ENCODE results near the gene PDE4A. TPM values are rescaled to one million over a fixed set of nuclear protein-coding genes. Genes with fewer than 3 reads are reported as not detected.

PDE4A gene
- total and polyA plus RNA-seq, 2 of the 8 experiments (the other 6 are each of a cell fraction or from before 2014, with no cell fraction given) = 2.0 to 4.4 TPM

DNA sequence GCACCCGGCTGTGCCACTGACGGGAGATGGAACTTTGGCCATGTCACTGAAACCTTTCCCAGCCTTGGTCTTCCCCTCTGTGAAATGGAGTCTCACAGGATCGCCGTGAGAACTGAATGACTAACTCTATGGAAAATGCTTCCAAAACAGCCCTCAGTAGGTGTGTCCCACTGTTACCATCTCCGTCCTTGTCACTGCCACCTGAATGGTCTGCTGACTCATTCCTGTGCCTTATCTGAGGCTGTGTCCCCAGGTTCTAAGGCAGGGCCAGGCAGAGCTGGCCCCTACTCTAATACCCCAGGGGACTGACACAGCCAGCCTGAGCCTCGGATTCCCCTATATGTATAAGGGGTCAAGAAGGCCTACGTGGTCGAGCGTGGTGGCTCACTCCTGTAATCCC is 21.5 kb upstream of the PDE4A start:
- H3K14ac ChIP-seq (ENCODE audit: insufficient read length) = no peak overlapping the region
- FAIRE-seq (no peak), DNase-seq (ENCODE audit: low read depth in 1 of 2, low spot score in 2 of 2) (no peak)
- ChIA-PET POLR2A (ENCODE audit: partially characterized antibody) (interaction anchor here (0.9 to 2.0 kb wide), 3 partner anchors 10 to 17 kb away, joined by 3 to 5 read pairs (median 4); no protein-coding TSS in a partner anchor), CTCF (ENCODE audit: partially characterized antibody) (interaction anchor here (0.8 to 10.5 kb wide), 2 partner anchors 16 to 129 kb away, joined by 3 to 172 read pairs; no protein-coding TSS in a partner anchor)
- peaks cover 10% of the 10 kb centered on the region for H3K79me1 ChIP-seq (ENCODE audit: low read depth, low read length)
- H3K27me3 ChIP-seq (replicated peaks in 1 of 4; ENCODE audit: control insufficient read depth in 3 of 4, extremely low read depth in 1 of 4, insufficient read depth in 3 of 4, low read length in 3 of 4) = no peaks in the 10 kb centered on the region
- no peak overlapping the region for H2BK5ac ChIP-seq (ENCODE audit: low read depth, low read length)
- no peak overlapping the region for H2BK15ac ChIP-seq (ENCODE audit: low read length)
- H3K4me3 ChIP-seq (ENCODE audit: extremely low read depth in 1 of 4, insufficient read depth in 2 of 4, low read depth in 3 of 4, low read length in 4 of 4) = no peak overlapping the region
- no peak overlapping the region for H3K18ac ChIP-seq (ENCODE audit: extremely low read depth, low read length)
- H3K4ac ChIP-seq (replicated peaks; ENCODE audit: insufficient read length, low read depth, low read length) = no peak overlapping the region
- no peak overlapping the region for H3K56ac ChIP-seq (replicated peaks; ENCODE audit: insufficient read length, low read depth, low read length)
- no peak overlapping the region for H2BK20ac ChIP-seq (ENCODE audit: low read length)
- peaks cover 17 to 59% of the 10 kb centered on the region in 2 experiments for H3K79me2 ChIP-seq (ENCODE audit: control insufficient read depth in 1 of 2, insufficient read depth in 2 of 2, low read length in 2 of 2)
- H3K9ac ChIP-seq (replicated peaks in 1 of 4; ENCODE audit: extremely low read depth in 1 of 4, low read depth in 3 of 4, low read length in 3 of 4) = no peak overlapping the region
- no peak overlapping the region for H2AK5ac ChIP-seq (ENCODE audit: low read depth, low read length)
- H3K36me3 ChIP-seq (ENCODE audit: control insufficient read depth in 2 of 4, insufficient read depth in 4 of 4, low read length in 3 of 4) = peaks cover 0 to 22% (median 10%) of the 10 kb centered on the region in 4 experiments; a peak in 6 of 8 replicates
- H4K20me1 ChIP-seq (replicated peaks in 1 of 2; ENCODE audit: control insufficient read depth in 1 of 2, insufficient read depth in 2 of 2, low read length in 2 of 2) = peaks cover 9 to 35% of the 10 kb centered on the region in 2 experiments
- H3K23ac ChIP-seq (ENCODE audit: insufficient read length) = no peak overlapping the region
- no peak overlapping the region for H3K27ac ChIP-seq (ENCODE audit: low read depth, low read length)
- no peak overlapping the region for H2BK120ac ChIP-seq (replicated peaks; ENCODE audit: low read depth, low read length)
- H4K8ac ChIP-seq (ENCODE audit: extremely low read depth, insufficient read depth, low read length) = no peak overlapping the region
- 92% methylated on average over 9 of the region's 9 CpGs; no CpG with 5 or more reads in 1 of the 2 experiments for WGBS, 2 experiments (ENCODE audit: extremely low coverage in 1 of 2, insufficient coverage in 1 of 2, insufficient read length in 1 of 2, insufficient replicate concordance in 2 of 2, low coverage in 1 of 2, low lambda C conversion rate in 2 of 2, missing lambda C conversion rate in 1 of 2)
- no peak overlapping the region for H2BK12ac ChIP-seq (ENCODE audit: low read depth, low read length)
- no peak overlapping the region for H3K4me2 ChIP-seq (ENCODE audit: insufficient read depth in 1 of 2, low read depth in 2 of 2, low read length in 2 of 2)
- no peak overlapping the region for H4K5ac ChIP-seq (ENCODE audit: insufficient read length, low read depth, low read length)
- peaks cover 0 to under 1% (median under 1%) of the 10 kb centered on the region in 4 experiments; a peak in 2 of 7 replicates for H3K4me1 ChIP-seq (replicated peaks in 1 of 4; ENCODE audit: control insufficient read depth in 3 of 4, insufficient read depth in 4 of 4, low read length in 3 of 4)
- H3K9me3 ChIP-seq (ENCODE audit: insufficient read depth in 2 of 2, low read depth in 1 of 2, low read length in 1 of 2) = no peaks in the 10 kb centered on the region
- no peak overlapping the region for H2AFZ ChIP-seq (ENCODE audit: low read length)
- H3K23me2 ChIP-seq (ENCODE audit: low read depth, low read length) = peaks cover 9% of the 10 kb centered on the region; the same call in 1 of the 2 replicates
- no peak overlapping the region for H4K91ac ChIP-seq (replicated peaks; ENCODE audit: insufficient read length, low read length)
- no peak for TF ChIP-seq SIX5 (IDR thresholded peaks at IDR 0.05; ENCODE audit: low read depth, low read length)
- TF ChIP-seq ZNF274 (IDR thresholded peaks at IDR 0.05; ENCODE audit: borderline replicate concordance, extremely low read depth, low read length) = no peak
- no peak for TF ChIP-seq TAF1 (IDR thresholded peaks at IDR 0.05; ENCODE audit: low read depth, low read length)
- TF ChIP-seq POLR2AphosphoS5 (IDR thresholded peaks at IDR 0.05; ENCODE audit: low read depth, low read length) = no peak
- TF ChIP-seq POU5F1 (IDR thresholded peaks at IDR 0.05; ENCODE audit: low read depth, low read length) = no peak
- no peak for TF ChIP-seq EZH2 (IDR thresholded peaks at IDR 0.05; ENCODE audit: low read depth, low read length, severe bottlenecking)
- TF ChIP-seq POLR2A (IDR thresholded peaks at IDR 0.05; ENCODE audit: control extremely low read depth in 1 of 2, low read depth in 2 of 2, low read length in 2 of 2) = no peak
- TF ChIP-seq TEAD4 (IDR thresholded peaks at IDR 0.05; ENCODE audit: low read depth, low read length) = no peak
- no peak for TF ChIP-seq RFX5 (IDR thresholded peaks at IDR 0.05; ENCODE audit: borderline replicate concordance, low read depth, low read length)
- TF ChIP-seq CBX8 (IDR thresholded peaks at IDR 0.05; ENCODE audit: borderline replicate concordance, low read depth, low read length) = no peak
- TF ChIP-seq, protein P1, sequence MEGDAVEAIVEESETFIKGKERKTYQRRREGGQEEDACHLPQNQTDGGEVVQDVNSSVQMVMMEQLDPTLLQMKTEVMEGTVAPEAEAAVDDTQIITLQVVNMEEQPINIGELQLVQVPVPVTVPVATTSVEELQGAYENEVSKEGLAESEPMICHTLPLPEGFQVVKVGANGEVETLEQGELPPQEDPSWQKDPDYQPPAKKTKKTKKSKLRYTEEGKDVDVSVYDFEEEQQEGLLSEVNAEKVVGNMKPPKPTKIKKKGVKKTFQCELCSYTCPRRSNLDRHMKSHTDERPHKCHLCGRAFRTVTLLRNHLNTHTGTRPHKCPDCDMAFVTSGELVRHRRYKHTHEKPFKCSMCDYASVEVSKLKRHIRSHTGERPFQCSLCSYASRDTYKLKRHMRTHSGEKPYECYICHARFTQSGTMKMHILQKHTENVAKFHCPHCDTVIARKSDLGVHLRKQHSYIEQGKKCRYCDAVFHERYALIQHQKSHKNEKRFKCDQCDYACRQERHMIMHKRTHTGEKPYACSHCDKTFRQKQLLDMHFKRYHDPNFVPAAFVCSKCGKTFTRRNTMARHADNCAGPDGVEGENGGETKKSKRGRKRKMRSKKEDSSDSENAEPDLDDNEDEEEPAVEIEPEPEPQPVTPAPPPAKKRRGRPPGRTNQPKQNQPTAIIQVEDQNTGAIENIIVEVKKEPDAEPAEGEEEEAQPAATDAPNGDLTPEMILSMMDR (IDR thresholded peaks at IDR 0.05; ENCODE audit: control extremely low read depth in 1 of 3, insufficient read depth in 1 of 3, low read depth in 1 of 3, low read length in 3 of 3) = no peak
- TF ChIP-seq EGR1 (IDR thresholded peaks at IDR 0.05; ENCODE audit: borderline replicate concordance, low read depth, low read length) = no peak

All from H1 (cell line).